HepG2 (cell line): ENCODE results near the gene MOB4. TPM values are rescaled to one million over a fixed set of nuclear protein-coding genes. Genes with fewer than 3 reads are reported as not detected.

ENCODE experiments used
- ATAC-seq: fragments of 200-7000 bp; cut with Tn5 transposase; 3 replicates; pipeline ENCODE4 v1.9.1; 2020; ENCODE audit warnings: mild to moderate bottlenecking, moderate library complexity
- BruUV-seq: library from RNA; stranded (reverse); fragments of 400-500 nt; replicated peaks from 2 replicates; lab custom pipeline; 2021; lab: Mats Ljungman, UMichigan
- CTCF ChIA-PET: fragments of 300-600 bp; formaldehyde crosslinking; extraction: SDS; loops from one replicate; lab custom pipeline; 2021; ENCODE audit warnings: low total read pairs, inconsistent platforms, low intra/inter-chr PET ratio; lab: Yijun Ruan, JAX
- POLR2A ChIA-PET: fragments of 350-600 bp; sonication (Branson Sonifier 250); formaldehyde crosslinking; loops from one replicate; lab custom pipeline; 2020; ENCODE audit warnings: antibody characterized with exemption, inconsistent platforms; lab: Yijun Ruan, JAX
- DNase-seq: peaks from one replicate; pipeline ENCODE4 v3.0.0-alpha.2; 2015; ENCODE audit warnings: low spot score
- FAIRE-seq: peaks from 3 replicates; lab custom pipeline; 2011; peaks lifted over from hg19 to GRCh38; lab: Jason Lieb, UNC
- H2AFZ ChIP-seq: one replicate; pipeline ENCODE4 v1.6.1; 2011; ENCODE audit warnings: low read length, inconsistent platforms
- H3K27ac ChIP-seq: fragments of 300-600 bp; 3 replicates; pipeline ENCODE4 v1.8.0; 2011; ENCODE audit warnings: mixed run types, mild to moderate bottlenecking, mixed read lengths, low read length, inconsistent platforms; ENCODE audit not compliant: insufficient read depth; ENCODE audit errors: extremely low read length
- H3K27me3 ChIP-seq, 2 experiments: fragments of 200-600 bp in 1 of 2; 2 replicates in 1 of 2; 3 replicates in 1 of 2; pipeline versions ENCODE4 v1.6.0 to v1.8.0; 2011; ENCODE audit warnings: low read length in 2 of 2, mild to moderate bottlenecking in 2 of 2, moderate library complexity in 2 of 2, inconsistent platforms in 1 of 2; ENCODE audit not compliant: insufficient read depth in 2 of 2, control insufficient read depth in 1 of 2
- H3K36me3 ChIP-seq, 2 experiments: fragments of 200-600 bp in 1 of 2; replicated peaks in 1 of 2; 2 replicates in 1 of 2; 3 replicates in 1 of 2; pipeline versions ENCODE4 v1.5.1 to v1.8.0; 2011; ENCODE audit warnings: low read length in 2 of 2, inconsistent platforms in 1 of 2; ENCODE audit not compliant: insufficient read depth in 2 of 2, control insufficient read depth in 1 of 2
- H3K4me1 ChIP-seq: 2 replicates; pipeline ENCODE4 v1.5.1; 2012; ENCODE audit warnings: low read length, inconsistent platforms; ENCODE audit not compliant: insufficient read depth
- H3K4me2 ChIP-seq: 2 replicates; pipeline ENCODE4 v1.6.0; 2011; ENCODE audit warnings: low read depth, low read length, inconsistent platforms
- H3K4me3 ChIP-seq, 3 experiments: fragments of 200-600 bp in 1 of 3; sonication (generic), shearing (Covaris generic) in 1 of 3; replicated peaks in 1 of 3; 2 replicates each; pipeline ENCODE4 v1.5.1; 2011 to 2016; ENCODE audit warnings: low read length in 3 of 3, inconsistent platforms in 2 of 3, low read depth in 2 of 3, mild to moderate bottlenecking in 2 of 3, control low read depth in 1 of 3, mixed read lengths in 1 of 3; ENCODE audit not compliant: insufficient read depth in 1 of 3
- H3K79me2 ChIP-seq: one replicate; pipeline ENCODE4 v1.6.1; 2011; ENCODE audit warnings: low read length, inconsistent platforms; ENCODE audit not compliant: insufficient read depth
- H3K9ac ChIP-seq: 2 replicates; pipeline ENCODE4 v1.6.0; 2011; ENCODE audit warnings: mild to moderate bottlenecking, low read depth, low read length, inconsistent platforms; ENCODE audit not compliant: insufficient read depth
- H3K9me3 ChIP-seq: 2 replicates; pipeline ENCODE4 v1.5.1; 2012; ENCODE audit warnings: mild to moderate bottlenecking, low read length
- H4K20me1 ChIP-seq: 2 replicates; pipeline ENCODE4 v1.6.0; 2011; ENCODE audit warnings: inconsistent platforms, mild to moderate bottlenecking, low read length, moderate library complexity; ENCODE audit not compliant: insufficient read depth
- CREB1 ChIP-seq, 2 experiments: fragments of 450-650 bp in 1 of 2; IDR thresholded peaks; 2 replicates each; pipeline ENCODE4 v1.6.1; 2016 to 2017; ENCODE audit warnings: control low read depth in 1 of 2, mild to moderate bottlenecking in 1 of 2, missing compliant biosample characterization in 1 of 2, missing genetic modification characterization in 1 of 2
- ELF4 ChIP-seq: sonication (generic); formaldehyde crosslinking; IDR thresholded peaks from 2 replicates; pipeline ENCODE4 v1.5.0; 2020; ENCODE audit warnings: missing genetic modification reagents, mild to moderate bottlenecking, moderate library complexity, borderline replicate concordance
- NAIF1 ChIP-seq: sonication (generic); formaldehyde crosslinking; IDR thresholded peaks from 2 replicates; pipeline ENCODE4 v1.5.0; 2020; ENCODE audit warnings: mild to moderate bottlenecking, missing genetic modification reagents, borderline replicate concordance
- NFIB ChIP-seq: sonication (generic); formaldehyde crosslinking; IDR thresholded peaks from 2 replicates; pipeline ENCODE4 v1.9.0; 2021; ENCODE audit warnings: missing genetic modification reagents, mild to moderate bottlenecking, borderline replicate concordance
- RERE ChIP-seq: IDR thresholded peaks from 2 replicates; pipeline ENCODE4 v1.6.1; 2016; ENCODE audit warnings: low read depth, missing genetic modification reagents, missing compliant biosample characterization
- SUZ12 ChIP-seq: fragments of 150-350 bp; IDR thresholded peaks from 2 replicates; pipeline ENCODE4 v1.6.1; 2014; ENCODE audit warnings: low read depth, low read length
- ZBTB43 ChIP-seq: sonication (generic); formaldehyde crosslinking; conservative IDR thresholded peaks from 2 replicates; pipeline ENCODE4 v1.4.0; 2020; ENCODE audit warnings: missing genetic modification reagents
- ZSCAN20 ChIP-seq: sonication (generic); formaldehyde crosslinking; IDR thresholded peaks from 2 replicates; pipeline ENCODE4 v1.4.0; 2020; ENCODE audit warnings: missing genetic modification reagents, mild to moderate bottlenecking, borderline replicate concordance
- ZSCAN30 ChIP-seq: sonication (generic); formaldehyde crosslinking; IDR thresholded peaks from 2 replicates; pipeline ENCODE4 v1.5.0; 2020; ENCODE audit warnings: mild to moderate bottlenecking, missing genetic modification reagents
- WGBS: methylation state at CpG from one replicate; pipeline ENCODE4 v1.1.6; 2017; ENCODE audit warnings: low lambda C conversion rate; 5-methylcytosine and 5-hydroxymethylcytosine counted together
- in situ Hi-C: cut with HindIII; loops from 2 replicates; pipeline ENCODE4 v1.10.0; 2017; ENCODE audit warnings: low pct_unique_long_range_greater_than_20kb; ENCODE audit not compliant: extremely low pct_ligation_motif_present
- intact Hi-C: fragments of 100-400 bp; cut with micrococcal nuclease; formaldehyde crosslinking; loops from one replicate; pipeline ENCODE4 v1.10.0; 2022; ENCODE audit not compliant: unreplicated experiment
- polyA plus RNA-seq, 8 experiments: library from polyadenylated mRNA; depleted of rRNA in 3 of 8; stranded (reverse) in 7 of 8; unstranded in 1 of 8; fragments of >200 nt; fragmentation: Illumina TruSeq in 4 of 8; extraction: Trizol in 4 of 8; gene quantifications; 2 replicates each; pipeline versions ENCODE4 v1.2.1 to v1.2.3, GENCODE V29; 2011 to 2016; ENCODE audit warnings: low read depth in 4 of 8, missing spikeins in 1 of 8, mixed read lengths in 1 of 8; ENCODE audit not compliant: insufficient read depth in 1 of 8
- total RNA-seq, 5 experiments: library from RNA; depleted of rRNA; stranded (reverse); fragments of >200 nt; fragmentation: Illumina TruSeq; extraction: Trizol; gene quantifications; 2 replicates each; pipeline ENCODE4 v1.2.3, GENCODE V29; 2016; ENCODE audit warnings: low read depth in 1 of 5
- TF ChIP-seq, protein P1 (sequence below): sonication (generic); formaldehyde crosslinking; IDR thresholded peaks from 2 replicates; pipeline ENCODE4 v1.4.0; 2020; ENCODE audit warnings: low read depth, mild to moderate bottlenecking, missing genetic modification reagents

The MOB4 gene
- total and polyA plus RNA-seq, 2 of the 13 experiments (the other 11 are each of a cell fraction or from before 2014, with no cell fraction given) = 35.7 to 38.6 TPM

- 96% methylated on average over 5 of the region's 5 CpGs for WGBS
- Histone ChIP-seq H3K36me3 (peaks cover 23 to 69% of the 10 kb centered on the region in 2 experiments), H4K20me1 (no peaks in the 10 kb centered on the region), H3K27ac (no peak overlapping the region), H3K4me1 (peaks cover 1% of the 10 kb centered on the region; the same call in 1 of the 2 replicates), H3K79me2 (no peaks in the 10 kb centered on the region), H3K4me2 (no peak overlapping the region), H3K27me3 (no peaks in the 10 kb centered on the region), H3K9me3 (no peaks in the 10 kb centered on the region), H2AFZ (no peak overlapping the region), H3K4me3 (no peak overlapping the region), H3K9ac (no peak overlapping the region)
- no peak for ATAC-seq
- FAIRE-seq = no peak
- POLR2A ChIA-PET = interaction anchor here (0.6 to 0.9 kb wide), 3 partner anchors 17 to 28 kb away, joined by 3 to 4 read pairs (median 3); partner anchors contain the start of genes COQ10B and HSPE1
- intact Hi-C loops (no loop called here), in situ Hi-C loops (no loop called here)
- CTCF ChIA-PET = no interaction called here
- no peak for DNase-seq
- BruUV-seq = no TSS peak
- TF ChIP-seq, protein P1, sequence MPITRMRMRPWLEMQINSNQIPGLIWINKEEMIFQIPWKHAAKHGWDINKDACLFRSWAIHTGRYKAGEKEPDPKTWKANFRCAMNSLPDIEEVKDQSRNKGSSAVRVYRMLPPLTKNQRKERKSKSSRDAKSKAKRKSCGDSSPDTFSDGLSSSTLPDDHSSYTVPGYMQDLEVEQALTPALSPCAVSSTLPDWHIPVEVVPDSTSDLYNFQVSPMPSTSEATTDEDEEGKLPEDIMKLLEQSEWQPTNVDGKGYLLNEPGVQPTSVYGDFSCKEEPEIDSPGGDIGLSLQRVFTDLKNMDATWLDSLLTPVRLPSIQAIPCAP (CRISPR knock-in tag) = no peak
These were observed 43.7 kb upstream of the MOB4 start for GRCh38 chr2:197472166-197472565.

- Histone ChIP-seq H3K4me3 (no peak overlapping the region), H3K36me3 (peaks cover 9 to 25% of the 10 kb centered on the region in 2 experiments), H3K79me2 (no peaks in the 10 kb centered on the region), H3K4me1 (peaks cover 58% of the 10 kb centered on the region), H4K20me1 (no peaks in the 10 kb centered on the region), H2AFZ (no peak overlapping the region), H3K27me3 (no peaks in the 10 kb centered on the region), H3K27ac (no peak overlapping the region), H3K9ac (no peak overlapping the region), H3K4me2 (no peak overlapping the region), H3K9me3 (no peaks in the 10 kb centered on the region)
- no peak for DNase-seq
- intact Hi-C loops = no loop called here
- WGBS = 100% methylated on average over 3 of the region's 3 CpGs
- no TSS peak for BruUV-seq
- in situ Hi-C loops = no loop called here
- ChIA-PET CTCF (no interaction called here), POLR2A (interaction anchor here (4.2 to 6.8 kb wide), 2 partner anchors 22 to 25 kb away, joined by 124 to 143 read pairs; partner anchors contain the start of genes COQ10B, HSPD1 and HSPE1)
- no peak for FAIRE-seq
- no peak for ATAC-seq
- TF ChIP-seq ZSCAN30 (CRISPR knock-in tag) (no peak), RERE (CRISPR knock-in tag) (no peak), ZSCAN20 (CRISPR knock-in tag) (no peak), SUZ12 (no peak), NFIB (CRISPR knock-in tag) (no peak), NAIF1 (CRISPR knock-in tag) (no peak), ZBTB43 (CRISPR knock-in tag) (no peak), ELF4 (no peak), CREB1 (IDR thresholded peaks at IDR 0.05) (no peak), CREB1 (CRISPR knock-in tag; IDR thresholded peaks at IDR 0.05) (no peak)
These were observed 38.1 kb upstream of the MOB4 start for GRCh38 chr2:197477797-197478196.
